GM12874 (cell line): ENCODE results near the gene ZBTB46.

Experiments used
- CTCF ChIP-seq: IDR thresholded peaks from 2 replicates; pipeline ENCODE4 v1.5.1; 2011; ENCODE audit warnings: low read depth, mild to moderate bottlenecking, control low read depth, low read length, moderate library complexity; ENCODE audit not compliant: insufficient read depth

The ZBTB46 gene

GRCh38 chr20:63734946-63735858 lies 95.9 kb downstream of the ZBTB46 start:
- TF ChIP-seq CTCF: no peak

- TF ChIP-seq CTCF: no peak
Measured at GRCh38 chr20:63734111-63734945, 96.7 kb downstream of the ZBTB46 start.

GRCh38 chr20:63733579-63734081 lies 97.4 kb downstream of the ZBTB46 start:
- no peak for TF ChIP-seq CTCF

DNA sequence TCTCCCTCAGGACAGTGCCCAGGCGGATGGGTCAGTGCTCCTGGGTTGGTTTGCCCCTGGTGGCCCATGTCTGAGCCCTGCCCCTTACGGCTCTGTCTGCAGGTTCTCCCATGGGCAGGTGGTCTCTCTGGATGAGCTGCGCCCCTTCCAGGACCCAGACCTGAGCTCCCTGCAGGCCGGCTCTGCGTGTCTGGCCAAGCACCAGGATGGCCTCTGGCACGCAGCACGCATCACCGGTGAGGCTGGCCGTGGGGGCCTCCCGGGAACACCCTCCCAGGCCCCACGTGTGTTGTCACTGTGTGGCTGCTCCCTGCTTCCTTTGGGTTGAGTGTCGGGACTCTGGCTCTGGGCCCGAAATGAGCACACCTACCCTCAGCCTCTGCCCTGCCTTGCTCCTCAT lies 97.9 kb downstream of the ZBTB46 start:
- TF ChIP-seq CTCF: no peak

GRCh38 chr20:63732118-63733095 lies 98.7 kb downstream of the ZBTB46 start:
- TF ChIP-seq CTCF: no peak

DNA sequence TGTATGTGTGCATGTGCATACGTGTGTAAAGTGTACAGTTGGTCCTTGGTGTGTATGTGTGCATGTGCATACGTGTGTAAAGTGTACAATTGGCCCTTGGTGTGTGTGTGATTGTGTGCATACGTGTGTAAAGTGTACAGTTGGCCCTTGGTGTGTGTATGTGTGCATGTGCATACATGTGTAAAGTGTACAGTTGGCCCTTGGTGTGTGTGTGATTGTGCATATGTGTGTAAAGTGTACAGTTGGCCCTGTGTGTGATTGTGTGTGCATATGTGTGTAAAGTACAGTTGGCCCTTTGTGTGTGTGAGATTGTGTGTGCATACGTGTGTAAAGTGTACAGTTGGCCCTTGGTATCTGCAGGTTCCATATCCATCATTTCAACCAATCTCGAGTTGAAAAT lies 99.7 kb downstream of the ZBTB46 start:
- no peak for TF ChIP-seq CTCF
